KMS-11 (cell line): ENCODE measurements around the gene AGAP1.

Experiments
- H2AFZ ChIP-seq: fragments of 200-600 bp; sonication (generic); 2 replicates; pipeline ENCODE4 v1.6.1; 2016; ENCODE audit warnings: antibody characterized with exemption, mixed run types, low read depth
- H3K27ac ChIP-seq: fragments of 200-600 bp; sonication (generic); 2 replicates; pipeline ENCODE4 v1.6.1; 2016; ENCODE audit warnings: mild to moderate bottlenecking, mixed run types
- H3K27me3 ChIP-seq: fragments of 200-600 bp; sonication (generic); 2 replicates; pipeline ENCODE4 v1.6.1; 2017; ENCODE audit warnings: mild to moderate bottlenecking, low read depth, mixed run types, moderate library complexity; ENCODE audit not compliant: insufficient read depth
- H3K36me3 ChIP-seq: fragments of 200-600 bp; sonication (generic); 2 replicates; pipeline ENCODE4 v1.6.1; 2017; ENCODE audit warnings: mild to moderate bottlenecking, mixed run types; ENCODE audit not compliant: insufficient read depth
- H3K4me1 ChIP-seq: fragments of 200-600 bp; sonication (generic); 2 replicates; pipeline ENCODE4 v1.6.1; 2016; ENCODE audit warnings: mild to moderate bottlenecking, low read depth, mixed run types; ENCODE audit not compliant: poor library complexity, severe bottlenecking
- H3K4me2 ChIP-seq: fragments of 200-600 bp; sonication (generic); 2 replicates; pipeline ENCODE4 v1.7.0; 2016; ENCODE audit warnings: mild to moderate bottlenecking, mixed run types
- H3K4me3 ChIP-seq: fragments of 200-600 bp; sonication (generic); IDR thresholded peaks from 2 replicates; pipeline ENCODE4 v1.6.1; 2017; ENCODE audit warnings: low read depth, low read length, mixed read lengths; ENCODE audit not compliant: insufficient read depth
- H3K79me2 ChIP-seq: fragments of 200-600 bp; sonication (generic); 2 replicates; pipeline ENCODE4 v1.6.1; 2016; ENCODE audit warnings: low read depth, mixed run types; ENCODE audit not compliant: insufficient read depth
- H3K9ac ChIP-seq: fragments of 200-600 bp; sonication (generic); 2 replicates; pipeline ENCODE4 v1.6.1; 2016; ENCODE audit warnings: mild to moderate bottlenecking, mixed run types
- H4K20me1 ChIP-seq: fragments of 200-600 bp; sonication (generic); 2 replicates; pipeline ENCODE4 v1.6.1; 2016; ENCODE audit warnings: mild to moderate bottlenecking, mixed run types; ENCODE audit not compliant: insufficient read depth
- CTCF ChIP-seq: fragments of 200-600 bp; sonication (generic); conservative IDR thresholded peaks from 2 replicates; pipeline ENCODE4 v1.6.1; 2017; ENCODE audit warnings: low read depth, mild to moderate bottlenecking, antibody characterized with exemption, low read length, moderate library complexity, mixed read lengths

The AGAP1 gene

GRCh38 chr2:235609321-235609720 lies 115.5 kb downstream of the AGAP1 start:
- H3K4me2 ChIP-seq, result no peak overlapping the region
- H3K27me3 ChIP-seq, result no peaks in the 10 kb centered on the region
- H3K27ac ChIP-seq, result no peak overlapping the region
- H2AFZ ChIP-seq, result no peak overlapping the region
- no peak overlapping the region for H3K4me3 ChIP-seq
- H3K79me2 ChIP-seq, result peaks cover 85% of the 10 kb centered on the region
- peaks cover 35% of the 10 kb centered on the region for H3K4me1 ChIP-seq
- peaks cover 7% of the 10 kb centered on the region; the same call in 1 of the 2 replicates for H4K20me1 ChIP-seq
- H3K36me3 ChIP-seq, result no peaks in the 10 kb centered on the region
- no peak overlapping the region for H3K9ac ChIP-seq
- no peak for TF ChIP-seq CTCF

- no peak for TF ChIP-seq CTCF
- Histone ChIP-seq H3K79me2 (peaks cover 89% of the 10 kb centered on the region), H2AFZ (no peak overlapping the region), H3K4me2 (no peak overlapping the region), H3K36me3 (no peaks in the 10 kb centered on the region), H3K27me3 (no peaks in the 10 kb centered on the region), H3K9ac (no peak overlapping the region), H3K27ac (no peak overlapping the region), H3K4me3 (no peak overlapping the region), H3K4me1 (peaks cover 39% of the 10 kb centered on the region), H4K20me1 (peaks cover 7% of the 10 kb centered on the region; the same call in 1 of the 2 replicates)
Measured at GRCh38 chr2:235609746-235610145, 115.9 kb downstream of the AGAP1 start.

GRCh38 chr2:235610696-235611257 lies 116.9 kb downstream of the AGAP1 start:
- Histone ChIP-seq H3K4me3 (no peak overlapping the region), H4K20me1 (peaks cover 7% of the 10 kb centered on the region; the same call in 1 of the 2 replicates), H3K9ac (no peak overlapping the region), H3K4me1 (peaks cover 50% of the 10 kb centered on the region), H3K4me2 (no peak overlapping the region), H3K36me3 (no peaks in the 10 kb centered on the region), H3K79me2 (peaks cover 94% of the 10 kb centered on the region), H3K27me3 (no peaks in the 10 kb centered on the region), H3K27ac (no peak overlapping the region), H2AFZ (no peak overlapping the region)
- no peak for TF ChIP-seq CTCF

GRCh38 chr2:235611349-235611748 lies 117.5 kb downstream of the AGAP1 start:
- no peak overlapping the region for H3K9ac ChIP-seq
- H3K27me3 ChIP-seq, result no peaks in the 10 kb centered on the region
- peaks cover 7% of the 10 kb centered on the region; the same call in 1 of the 2 replicates for H4K20me1 ChIP-seq
- H3K27ac ChIP-seq, result no peak overlapping the region
- H3K79me2 ChIP-seq, result peaks cover 94% of the 10 kb centered on the region
- H3K4me2 ChIP-seq, result no peak overlapping the region
- no peaks in the 10 kb centered on the region for H3K36me3 ChIP-seq
- no peak for TF ChIP-seq CTCF
- no peak overlapping the region for H2AFZ ChIP-seq
- H3K4me1 ChIP-seq, result peaks cover 55% of the 10 kb centered on the region
- no peak overlapping the region for H3K4me3 ChIP-seq
